Adrenal gland (tissue), 5 donors: ENCODE results near the gene ARHGAP26.

Experiments
- CTCF ChIP-seq, 6 experiments: fragments of 450-650 bp in 4 of 6; fragments of 200-600 bp in 2 of 6; sonication (generic) in 1 of 6; IDR thresholded peaks; 1 replicate in 5 of 6; 2 replicates in 1 of 6; pipeline versions ENCODE4 v1.5.1 to v1.8.0; 2016 to 2021; ENCODE audit warnings: antibody characterized with exemption in 6 of 6, mild to moderate bottlenecking in 2 of 6, moderate library complexity in 1 of 6
- POLR2A ChIP-seq, 2 donors: fragments of 450-650 bp; IDR thresholded peaks; one replicate each; pipeline ENCODE4 v1.6.1; 2017; ENCODE audit warnings: antibody characterized with exemption in 2 of 2, mild to moderate bottlenecking in 2 of 2, moderate library complexity in 1 of 2
- donor health status: DM: no; HTN: no; CAD: no.

GRCh38 chr5:143207058-143207457, 436.9 kb downstream of the ARHGAP26 start:
- TF ChIP-seq CTCF (IDR thresholded peaks at IDR 0.05) (no peak), POLR2A (IDR thresholded peaks at IDR 0.05) (no peak)
